DOHH2 (cell line): ENCODE data around the gene ITIH2.

Source experiments
- H3F3A ChIP-seq: fragments of 200-600 bp; sonication (generic), shearing (Covaris generic); 2 replicates; pipeline ENCODE4 v1.6.0; 2016; ENCODE audit warnings: antibody characterized with exemption, mild to moderate bottlenecking; ENCODE audit not compliant: control insufficient read depth, insufficient read depth
- H3K27ac ChIP-seq: fragments of 200-600 bp; sonication (generic); 2 replicates; pipeline ENCODE4 v1.5.1; 2014; ENCODE audit warnings: low read depth, mild to moderate bottlenecking, low read length, moderate library complexity
- H3K27me3 ChIP-seq: fragments of 200-600 bp; sonication (generic); 2 replicates; pipeline ENCODE4 v1.6.1; 2014; ENCODE audit warnings: mild to moderate bottlenecking, low read length, mixed read lengths; ENCODE audit not compliant: control insufficient read depth
- H3K36me3 ChIP-seq: fragments of 200-600 bp; sonication (generic); 2 replicates; pipeline ENCODE4 v1.6.1; 2014; ENCODE audit warnings: mild to moderate bottlenecking, low read length, moderate library complexity, mixed read lengths; ENCODE audit not compliant: control insufficient read depth
- H3K4me1 ChIP-seq: fragments of 200-600 bp; sonication (generic); 2 replicates; pipeline ENCODE4 v1.6.1; 2014; ENCODE audit warnings: mild to moderate bottlenecking, low read length, mixed read lengths; ENCODE audit not compliant: control insufficient read depth
- H3K4me2 ChIP-seq: fragments of 200-600 bp; sonication (generic); 2 replicates; pipeline ENCODE4 v1.6.0; 2014; ENCODE audit warnings: mild to moderate bottlenecking, low read length, moderate library complexity
- H3K4me3 ChIP-seq: fragments of 200-600 bp; sonication (generic); 2 replicates; pipeline ENCODE4 v1.5.1; 2014; ENCODE audit warnings: mild to moderate bottlenecking, low read length, mixed read lengths
- H3K79me2 ChIP-seq: fragments of 200-600 bp; sonication (generic); 2 replicates; pipeline ENCODE4 v1.6.1; 2014; ENCODE audit warnings: mild to moderate bottlenecking, low read length, mixed read lengths; ENCODE audit not compliant: control insufficient read depth
- H3K9me2 ChIP-seq: fragments of 200-600 bp; sonication (generic); replicated peaks from 2 replicates; pipeline ENCODE4 v1.6.1; 2014; ENCODE audit warnings: mild to moderate bottlenecking, low read length, mixed read lengths; ENCODE audit not compliant: control insufficient read depth
- H3K9me3 ChIP-seq: fragments of 200-600 bp; sonication (generic); 2 replicates; pipeline ENCODE4 v1.6.1; 2014; ENCODE audit warnings: antibody characterized with exemption, low read length, mixed read lengths; ENCODE audit not compliant: control insufficient read depth, insufficient read depth
- H4K20me1 ChIP-seq: fragments of 200-600 bp; sonication (generic); 2 replicates; pipeline ENCODE4 v1.6.0; 2014; ENCODE audit warnings: low read depth, mild to moderate bottlenecking, antibody characterized with exemption, low read length, moderate library complexity; ENCODE audit not compliant: control insufficient read depth, insufficient read depth
- EZH2phosphoT487 ChIP-seq: fragments of 200-600 bp; sonication (generic); IDR thresholded peaks from 2 replicates; pipeline ENCODE4 v1.6.1; 2017; ENCODE audit warnings: borderline replicate concordance, mild to moderate bottlenecking, antibody characterized with exemption, low read length, moderate library complexity, mixed read lengths
- TF ChIP-seq, protein P1 (sequence below): fragments of 200-600 bp; sonication (generic); IDR thresholded peaks from one replicate; pipeline ENCODE4 v1.5.1; 2014; ENCODE audit warnings: antibody characterized with exemption, mild to moderate bottlenecking, low read depth, low read length; ENCODE audit not compliant: poor library complexity, severe bottlenecking

ITIH2 gene

DNA sequence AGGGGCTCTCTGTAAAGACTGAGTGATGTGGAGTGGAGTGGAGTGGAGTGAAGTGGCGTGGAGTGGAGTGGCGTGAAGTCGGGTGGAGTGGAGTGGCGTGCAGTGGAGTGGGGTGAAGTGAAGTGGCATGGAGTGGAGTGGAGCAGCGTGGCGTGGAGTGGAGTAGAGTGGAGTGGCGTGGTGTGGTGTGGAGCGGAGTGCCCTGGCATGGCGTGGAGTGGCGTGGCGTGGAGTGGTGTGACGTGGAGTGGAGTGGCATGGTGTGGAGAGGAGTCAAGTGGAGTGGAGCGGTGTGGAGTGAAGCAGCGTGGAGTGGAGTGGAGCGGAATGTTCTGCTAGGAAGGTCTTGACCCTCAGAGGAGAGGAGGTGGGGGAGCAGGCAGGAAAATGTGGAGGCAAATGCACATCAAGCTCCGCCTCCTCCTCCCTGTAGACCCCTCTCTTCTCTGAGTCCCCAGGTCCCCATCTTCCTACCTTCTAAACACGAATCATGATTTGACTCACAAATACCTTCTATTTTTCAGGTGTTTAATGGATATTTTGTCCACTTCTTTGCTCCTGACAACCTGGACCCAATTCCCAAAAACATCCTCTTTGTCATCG is 19.9 kb downstream of the ITIH2 start:
- 0 out of 2 replicates have a peak, but pooled peaks cover 6% of the 10 kb centered on the region for H3K27me3 ChIP-seq
- H3K4me2 ChIP-seq: no peak overlapping the region
- no peaks in the 10 kb centered on the region for H4K20me1 ChIP-seq
- no peaks in the 10 kb centered on the region for H3K79me2 ChIP-seq
- H3K27ac ChIP-seq: no peak overlapping the region
- H3K4me3 ChIP-seq: no peak overlapping the region
- no peaks in the 10 kb centered on the region for H3K9me2 ChIP-seq
- no peak for TF ChIP-seq EZH2phosphoT487
- TF ChIP-seq, protein P1, sequence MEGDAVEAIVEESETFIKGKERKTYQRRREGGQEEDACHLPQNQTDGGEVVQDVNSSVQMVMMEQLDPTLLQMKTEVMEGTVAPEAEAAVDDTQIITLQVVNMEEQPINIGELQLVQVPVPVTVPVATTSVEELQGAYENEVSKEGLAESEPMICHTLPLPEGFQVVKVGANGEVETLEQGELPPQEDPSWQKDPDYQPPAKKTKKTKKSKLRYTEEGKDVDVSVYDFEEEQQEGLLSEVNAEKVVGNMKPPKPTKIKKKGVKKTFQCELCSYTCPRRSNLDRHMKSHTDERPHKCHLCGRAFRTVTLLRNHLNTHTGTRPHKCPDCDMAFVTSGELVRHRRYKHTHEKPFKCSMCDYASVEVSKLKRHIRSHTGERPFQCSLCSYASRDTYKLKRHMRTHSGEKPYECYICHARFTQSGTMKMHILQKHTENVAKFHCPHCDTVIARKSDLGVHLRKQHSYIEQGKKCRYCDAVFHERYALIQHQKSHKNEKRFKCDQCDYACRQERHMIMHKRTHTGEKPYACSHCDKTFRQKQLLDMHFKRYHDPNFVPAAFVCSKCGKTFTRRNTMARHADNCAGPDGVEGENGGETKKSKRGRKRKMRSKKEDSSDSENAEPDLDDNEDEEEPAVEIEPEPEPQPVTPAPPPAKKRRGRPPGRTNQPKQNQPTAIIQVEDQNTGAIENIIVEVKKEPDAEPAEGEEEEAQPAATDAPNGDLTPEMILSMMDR: no peak
- no peaks in the 10 kb centered on the region for H3K36me3 ChIP-seq
- no peaks in the 10 kb centered on the region for H3F3A ChIP-seq
- no peaks in the 10 kb centered on the region for H3K9me3 ChIP-seq
- no peaks in the 10 kb centered on the region for H3K4me1 ChIP-seq

GRCh38 chr10:7734821-7735220 is 31.7 kb downstream of the ITIH2 start:
- TF ChIP-seq EZH2phosphoT487: no peak
- TF ChIP-seq, protein P1: no peak

GRCh38 chr10:7738536-7739407 is 35.7 kb downstream of the ITIH2 start:
- Histone ChIP-seq H3K27me3 (no peaks in the 10 kb centered on the region), H3K4me2 (no peak overlapping the region), H3K79me2 (no peaks in the 10 kb centered on the region), H3K9me3 (no peaks in the 10 kb centered on the region), H3K9me2 (no peaks in the 10 kb centered on the region), H3K27ac (no peak overlapping the region), H3K4me1 (no peaks in the 10 kb centered on the region), H3K4me3 (no peak overlapping the region), H3K36me3 (no peaks in the 10 kb centered on the region), H3F3A (no peaks in the 10 kb centered on the region), H4K20me1 (no peaks in the 10 kb centered on the region)
- TF ChIP-seq EZH2phosphoT487: no peak
- TF ChIP-seq, protein P1: no peak

More at GRCh38 chr10:7734821-7735220, 31.7 kb downstream of the ITIH2 start:
- Histone ChIP-seq H3K79me2 (no peaks in the 10 kb centered on the region), H3K27me3 (no peaks in the 10 kb centered on the region), H3K9me3 (no peaks in the 10 kb centered on the region), H3K36me3 (no peaks in the 10 kb centered on the region), H3K4me1 (no peaks in the 10 kb centered on the region), H3K27ac (no peak overlapping the region), H3K4me2 (no peak overlapping the region), H3K4me3 (no peak overlapping the region), H3K9me2 (no peaks in the 10 kb centered on the region), H3F3A (no peaks in the 10 kb centered on the region), H4K20me1 (no peaks in the 10 kb centered on the region)
